GM21390 (cell line): ENCODE measurements around the gene APOL2.
"Not testable (repeated sequence)": the region's sequence is repeated elsewhere in the genome, so short reads cannot be mapped to it uniquely, and the experiment has no call there.

Experiments
- ATAC-seq: cut with Tn5 transposase; IDR thresholded peaks from one replicate; pipeline ENCODE4 v1.9.1; 2021; ENCODE audit not compliant: unreplicated experiment

The APOL2 gene

DNA sequence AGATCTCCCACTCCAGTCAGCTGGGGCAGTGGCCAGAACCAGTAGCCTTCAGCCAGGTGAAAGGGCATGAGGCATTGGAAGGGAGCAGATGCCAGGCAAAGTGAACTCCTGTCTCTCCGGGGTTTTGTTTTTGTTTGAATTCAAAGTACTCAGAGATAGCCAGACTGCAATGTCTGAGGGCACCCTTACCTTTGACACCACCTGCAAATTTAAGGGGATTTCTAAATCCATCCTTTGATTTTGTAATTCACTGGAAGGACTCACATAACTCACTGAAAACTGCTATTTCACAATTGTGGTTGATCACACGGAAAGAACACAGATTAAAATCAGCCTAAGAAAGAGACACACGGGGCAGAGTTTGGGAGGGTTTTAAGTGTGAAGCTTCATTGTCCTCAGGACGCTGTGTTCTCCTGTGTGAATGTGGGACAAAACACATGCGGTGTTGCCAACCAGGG lies 23.9 kb upstream of the APOL2 start:
- ATAC-seq: not testable (repeated sequence)

- ATAC-seq: not testable (repeated sequence)
Measured at GRCh38 chr22:36262307-36262706, 23.0 kb upstream of the APOL2 start.

DNA sequence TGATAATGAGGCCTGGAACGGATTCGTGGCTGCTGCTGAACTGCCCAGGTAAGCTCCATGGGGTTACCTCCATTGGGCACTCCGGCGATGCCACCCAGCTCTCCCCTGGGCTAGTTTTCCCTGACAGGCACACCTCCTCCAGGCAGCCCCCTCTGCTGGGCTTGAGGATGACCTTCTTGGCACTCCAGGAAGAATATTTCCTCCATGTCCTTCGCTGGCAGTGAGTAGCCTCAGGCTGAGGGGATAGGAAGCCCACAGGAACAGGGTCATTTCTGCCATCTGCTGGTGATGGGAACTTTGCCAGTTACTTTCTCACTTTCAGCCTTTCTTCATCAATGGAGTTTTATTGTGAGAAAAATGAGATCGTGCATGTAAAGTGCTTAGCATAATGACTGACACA lies 22.3 kb upstream of the APOL2 start:
- not testable (repeated sequence) for ATAC-seq

GRCh38 chr22:36259615-36260300 lies 20.4 kb upstream of the APOL2 start:
- ATAC-seq: no peak

- ATAC-seq: no peak
Measured at GRCh38 chr22:36258701-36259614, 19.6 kb upstream of the APOL2 start.

GRCh38 chr22:36257948-36258670 lies 18.8 kb upstream of the APOL2 start:
- ATAC-seq: no peak

GRCh38 chr22:36257308-36257707 lies 18.0 kb upstream of the APOL2 start:
- ATAC-seq: no peak

DNA sequence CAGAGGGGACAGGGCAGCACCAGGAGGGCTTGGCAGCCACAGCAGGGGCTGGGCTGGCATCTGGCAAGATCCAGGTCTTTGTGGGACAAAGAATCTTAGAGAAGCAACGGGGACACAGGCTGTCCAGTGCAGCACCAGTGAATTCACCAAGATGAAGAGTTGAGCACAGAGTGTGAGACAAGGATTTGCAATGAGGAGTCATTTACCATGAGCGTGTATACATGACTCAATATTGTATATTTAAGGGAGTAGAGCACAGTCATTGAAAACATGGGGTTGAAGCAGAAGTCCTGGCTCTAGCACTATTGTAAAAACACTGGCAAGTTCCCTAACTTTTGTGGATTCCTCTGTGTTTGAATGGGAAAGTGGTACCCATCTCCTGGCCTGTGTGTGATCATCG lies 17.2 kb upstream of the APOL2 start:
- ATAC-seq: no peak

DNA sequence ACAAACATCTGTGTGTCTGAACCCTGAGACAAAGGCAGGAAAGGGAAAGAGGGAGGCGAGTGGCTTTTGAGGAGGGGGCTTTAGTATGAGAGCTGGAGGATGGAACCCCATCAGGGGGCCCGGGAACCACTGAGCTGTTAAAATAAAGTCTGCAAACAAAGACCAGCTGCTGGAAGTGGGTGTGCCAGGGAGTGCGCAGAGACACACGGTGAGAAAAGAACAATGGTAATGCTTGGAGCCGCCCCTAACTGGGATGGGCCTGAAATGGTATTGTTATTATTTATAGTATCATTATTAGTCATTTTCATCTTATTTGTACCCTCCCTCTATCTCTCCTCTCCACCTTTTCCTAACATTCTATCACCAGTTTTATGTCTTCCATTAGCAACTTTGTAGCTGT lies 16.2 kb upstream of the APOL2 start:
- ATAC-seq: not testable (repeated sequence)

DNA sequence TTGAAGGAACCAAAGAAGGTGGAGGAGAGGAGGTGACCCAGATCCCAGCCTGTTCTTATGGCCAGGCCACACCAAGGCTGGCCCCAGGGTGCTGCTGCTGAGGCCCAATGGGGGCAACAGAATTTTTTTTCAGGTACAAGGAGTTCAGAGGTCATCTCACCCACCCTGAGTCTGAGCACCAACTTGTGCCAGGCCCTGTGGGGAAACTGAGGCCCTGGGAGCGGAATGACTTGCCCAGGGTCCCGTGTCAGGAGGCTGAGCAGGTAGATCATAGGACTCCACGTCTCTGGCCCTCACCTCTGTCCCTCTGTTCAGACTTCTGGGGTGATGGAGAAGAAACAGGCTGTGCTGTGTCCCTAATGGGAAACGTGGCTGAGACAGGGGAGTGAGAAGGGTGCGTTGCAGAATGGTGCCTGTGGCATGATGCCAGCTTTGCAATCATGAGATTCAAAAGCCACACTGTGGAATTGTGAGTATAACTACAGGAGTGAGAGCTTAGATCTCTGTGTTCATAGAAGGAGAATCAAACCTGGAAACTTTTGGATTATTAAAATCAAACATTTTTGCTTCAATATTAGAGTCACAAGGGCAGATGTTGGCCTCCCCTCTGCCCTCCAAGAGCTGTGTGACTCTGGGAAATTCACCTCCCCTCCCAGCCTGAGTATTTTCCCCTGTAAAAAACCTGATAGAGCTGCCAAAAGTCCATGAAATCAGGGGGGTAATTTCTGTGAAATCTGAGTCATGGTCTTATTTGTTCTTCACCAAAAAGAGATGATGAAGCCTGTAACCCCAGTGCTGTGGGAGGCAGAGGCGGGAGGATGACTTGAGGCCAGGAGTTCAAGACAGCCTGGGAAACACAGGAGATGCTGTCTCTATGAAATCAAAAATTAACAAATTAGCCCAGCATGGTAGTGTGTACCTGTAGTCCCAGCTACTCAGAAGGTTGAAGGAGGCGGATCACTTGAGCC lies 14.5 kb upstream of the APOL2 start:
- no peak for ATAC-seq

- no peak for ATAC-seq
Measured at GRCh38 chr22:36252754-36253522, 13.6 kb upstream of the APOL2 start, which contains the start of gene APOL1. TSS of gene APOL1 (plus strand) at chr22:36253133. CDS start at chr22:36254956, 1,823 bp downstream.

DNA sequence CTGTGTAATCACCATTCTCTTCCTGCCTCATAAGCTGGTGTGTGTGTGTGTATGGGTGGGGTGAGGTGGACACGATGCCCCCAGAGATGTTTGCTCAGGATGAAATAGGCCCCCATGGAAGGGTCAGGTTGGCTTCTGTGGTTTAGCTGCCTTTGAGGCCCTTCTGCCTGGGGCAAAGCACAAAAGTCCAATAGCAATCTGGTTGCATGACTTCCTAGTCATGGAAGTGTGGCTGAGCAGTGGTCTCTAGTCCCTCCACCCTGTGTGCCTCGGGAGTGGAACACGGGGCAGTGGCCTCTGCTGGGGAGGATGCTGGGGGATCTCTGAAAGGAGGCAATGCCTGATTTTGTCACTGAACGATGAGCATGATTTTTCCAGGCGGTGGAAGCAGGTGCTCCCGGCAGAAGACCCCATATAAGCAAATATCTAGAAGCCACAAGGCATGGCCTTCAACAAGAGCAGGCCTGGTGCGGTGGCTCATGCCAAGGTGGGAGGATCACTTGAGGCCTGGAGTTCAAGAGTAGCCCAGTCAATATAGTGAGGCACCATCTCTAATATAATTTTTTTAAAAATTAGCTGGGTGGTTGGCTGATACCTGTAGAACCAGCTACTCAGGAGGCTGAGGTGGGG lies 12.8 kb upstream of the APOL2 start:
- ATAC-seq: not testable (repeated sequence)

DNA sequence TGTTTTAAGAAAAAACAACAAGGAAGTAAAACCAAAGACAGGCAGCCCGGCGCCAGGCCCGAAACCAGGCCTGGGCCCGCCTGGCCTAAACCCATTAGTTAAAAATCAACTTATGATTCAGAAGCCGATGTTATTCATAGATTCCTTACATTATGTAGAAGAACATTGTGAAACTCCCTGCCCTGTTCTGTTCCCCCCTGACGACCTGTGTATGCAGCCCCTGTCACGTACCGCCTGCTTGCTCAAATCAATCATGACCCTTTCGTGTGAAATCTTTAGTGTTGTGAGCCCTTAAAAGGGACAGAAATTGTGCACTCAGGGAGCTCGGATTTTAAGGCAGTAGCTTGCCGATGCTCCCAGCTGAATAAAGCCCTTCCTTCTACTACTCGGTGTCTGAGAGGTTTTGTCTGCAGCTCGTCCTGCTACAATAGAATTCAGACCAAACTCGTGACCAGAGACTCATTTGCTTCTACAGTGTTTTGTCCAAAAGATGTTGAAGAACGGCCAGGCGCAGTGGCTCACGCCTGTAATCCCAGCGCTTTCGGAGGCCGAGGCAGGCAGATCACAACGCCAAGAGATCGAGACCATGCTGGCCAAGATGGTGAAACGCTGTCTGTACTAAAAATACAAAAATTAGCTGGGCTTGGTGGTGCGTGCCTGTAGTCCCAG lies 11.1 kb upstream of the APOL2 start:
- ATAC-seq: not testable (repeated sequence)

GRCh38 chr22:36249160-36249559 lies 9.8 kb upstream of the APOL2 start:
- no peak for ATAC-seq

GRCh38 chr22:36247955-36248354 lies 8.6 kb upstream of the APOL2 start:
- ATAC-seq: no peak

GRCh38 chr22:36246718-36247117 lies 7.4 kb upstream of the APOL2 start:
- no peak for ATAC-seq

GRCh38 chr22:36245805-36246356 lies 6.6 kb upstream of the APOL2 start:
- no peak for ATAC-seq
